Ureter (tissue), 1 donor: ENCODE measurements around the gene VTI1B. TPM values are rescaled to one million over a fixed set of nuclear protein-coding genes. Genes with fewer than 3 reads are reported as not detected.

Experiments
- DNase-seq: peaks from one replicate; pipeline ENCODE4 v3.0.0-alpha.2; 2020; ENCODE audit warnings: low spot score
- total RNA-seq: library from RNA; stranded (reverse); gene quantifications from one replicate; pipeline ENCODE4 v1.2.4, GENCODE V29; 2023
- donor health status: DM: yes; HTN: yes; CAD: no.

Gene VTI1B
- total RNA-seq, 1 donor from 2014 or later: 108 TPM

DNA sequence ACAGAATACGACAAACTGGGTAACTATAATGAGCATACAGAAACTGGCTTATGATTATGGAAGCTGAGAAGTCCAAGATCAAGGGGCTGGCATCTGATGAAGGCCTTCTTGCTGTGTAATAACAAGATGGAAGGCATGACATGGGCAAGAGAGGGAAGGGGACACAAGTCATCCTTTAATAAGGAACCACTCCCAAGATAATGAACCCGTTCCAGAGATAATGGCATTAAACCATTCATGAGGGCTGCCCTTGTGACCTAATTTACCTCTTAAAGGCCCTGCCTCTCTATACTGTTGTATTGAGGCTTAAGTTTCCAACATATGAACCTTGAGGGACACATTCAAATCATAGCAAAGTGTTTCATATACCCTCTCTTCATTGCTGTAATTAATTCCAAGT is 4.6 kb upstream of the VTI1B start:
- DNase-seq: no peak

DNA sequence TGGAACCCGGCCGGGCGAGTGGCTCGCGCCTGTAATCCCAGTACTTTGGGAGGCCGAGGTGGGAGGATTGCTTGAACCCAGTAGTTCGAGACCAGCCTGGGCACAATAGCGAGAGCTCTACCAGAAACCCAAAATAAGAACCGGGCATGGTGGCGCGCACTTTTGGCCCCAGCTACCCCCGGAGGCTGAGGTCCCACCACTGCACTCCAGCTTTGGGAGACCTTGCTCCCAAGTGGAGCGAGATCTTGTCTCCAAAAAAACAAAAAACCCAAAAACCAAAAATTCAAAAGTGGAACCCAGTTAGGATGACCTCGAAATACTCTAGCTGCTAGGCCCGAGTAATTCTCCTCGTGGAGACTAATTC is 769 bp upstream of the VTI1B start:
- DNase-seq: no peak

DNA sequence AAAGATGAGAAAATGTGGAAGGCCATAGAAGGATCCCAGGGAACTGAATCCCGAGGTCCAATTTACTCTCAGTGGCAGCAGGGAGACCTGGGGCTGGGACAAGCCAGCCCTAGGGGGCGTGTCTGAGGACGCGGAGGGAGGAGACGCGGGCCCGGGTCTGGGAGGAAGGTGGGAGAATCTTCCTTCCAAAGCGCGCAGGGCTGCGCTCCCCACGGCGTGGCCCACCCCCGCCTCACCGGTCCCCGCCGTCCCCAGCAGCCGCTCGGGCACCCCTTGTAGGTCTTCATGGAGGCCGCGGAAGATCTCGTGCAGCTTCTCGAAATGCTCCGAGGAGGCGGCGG is 323 bp downstream of the VTI1B start:
- DNase-seq: peak; percentile 69

DNA sequence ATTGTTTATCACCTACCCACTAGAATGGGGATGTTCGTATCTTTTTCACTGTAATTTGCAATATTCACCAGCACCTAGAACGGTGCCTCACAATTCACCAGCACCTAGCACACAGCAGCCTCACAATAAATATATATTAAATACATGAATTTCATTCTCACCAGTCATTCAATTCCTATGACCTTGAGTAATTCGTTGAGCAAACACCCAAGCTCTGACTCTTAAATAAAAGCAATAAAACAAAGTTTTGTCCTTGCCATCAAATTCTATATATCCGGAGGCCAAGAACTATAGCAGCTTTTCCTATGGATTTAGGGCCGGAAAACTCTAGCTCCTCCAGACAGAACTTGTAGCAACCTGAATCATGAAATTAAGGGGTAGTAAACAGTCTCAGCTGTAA is 981 bp downstream of the VTI1B start:
- no peak for DNase-seq

DNA sequence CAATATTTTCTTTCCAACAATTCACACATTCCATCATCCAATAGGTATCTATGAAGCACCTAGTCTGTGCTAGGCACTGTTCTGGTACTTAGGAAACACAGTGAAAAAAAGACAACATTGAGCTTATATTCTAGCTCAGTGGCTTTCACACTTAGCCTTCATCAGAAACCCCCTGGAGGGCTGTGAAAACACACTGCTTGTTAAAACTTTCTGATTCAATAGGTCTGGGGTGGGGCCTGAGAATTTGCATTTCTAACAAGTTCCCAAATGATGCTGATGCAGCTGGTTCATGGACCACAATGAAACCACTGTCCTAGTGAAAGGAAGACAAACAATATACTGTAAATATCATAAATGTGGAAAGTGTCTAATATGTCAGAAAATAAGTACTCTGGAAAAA is 5.9 kb downstream of the VTI1B start:
- no peak for DNase-seq

DNA sequence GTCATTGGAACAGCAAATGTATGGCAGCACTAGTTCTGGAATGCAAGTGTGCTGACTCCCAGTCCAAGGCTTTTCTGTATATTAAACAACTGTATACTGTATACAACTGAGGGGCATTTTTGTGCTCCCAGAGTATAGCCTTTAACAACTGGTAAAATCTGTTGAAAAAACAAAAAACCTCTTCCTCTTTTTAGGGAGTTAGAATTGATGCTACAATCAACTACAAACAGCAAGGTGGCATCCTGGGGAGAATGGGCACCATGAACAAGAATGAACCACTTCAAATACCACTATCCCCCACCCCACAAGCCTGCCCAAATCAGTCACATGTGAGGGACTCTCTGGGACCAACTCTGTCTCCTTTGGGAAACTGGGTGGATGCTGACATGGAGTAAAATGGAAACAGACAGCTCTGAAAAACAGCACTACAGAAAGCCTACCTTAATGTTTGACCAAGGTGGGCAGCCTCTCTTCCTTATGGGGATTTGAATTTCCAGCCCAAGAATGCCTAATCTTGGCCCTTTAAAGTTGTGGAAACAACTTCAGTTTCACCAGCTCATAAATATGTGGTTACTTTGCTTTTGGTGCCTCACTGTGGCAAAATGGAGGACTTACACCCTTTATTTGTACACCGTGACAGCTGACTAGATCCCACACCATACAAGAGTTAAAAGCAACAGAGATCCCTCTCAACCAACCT is 7.5 kb downstream of the VTI1B start:
- no peak for DNase-seq

DNA sequence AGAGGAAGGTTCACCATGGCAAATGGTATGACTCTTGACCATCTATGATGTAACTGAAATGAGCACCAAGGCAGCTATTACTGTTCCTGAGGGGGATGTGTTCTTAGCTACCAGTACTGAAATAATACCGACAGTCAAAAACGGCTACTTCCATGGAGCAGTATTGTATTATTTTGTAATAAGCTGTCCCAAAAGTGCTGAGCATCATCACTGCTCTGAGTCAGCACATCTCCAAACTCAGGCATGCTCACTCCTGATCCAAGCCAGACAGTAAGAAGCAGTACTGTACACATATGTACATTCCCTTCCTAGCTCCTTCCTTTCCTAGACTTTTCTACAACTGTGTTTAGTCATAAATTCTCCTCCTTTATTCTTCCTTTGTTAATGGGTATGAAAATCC is 8.6 kb downstream of the VTI1B start:
- no peak for DNase-seq

DNA sequence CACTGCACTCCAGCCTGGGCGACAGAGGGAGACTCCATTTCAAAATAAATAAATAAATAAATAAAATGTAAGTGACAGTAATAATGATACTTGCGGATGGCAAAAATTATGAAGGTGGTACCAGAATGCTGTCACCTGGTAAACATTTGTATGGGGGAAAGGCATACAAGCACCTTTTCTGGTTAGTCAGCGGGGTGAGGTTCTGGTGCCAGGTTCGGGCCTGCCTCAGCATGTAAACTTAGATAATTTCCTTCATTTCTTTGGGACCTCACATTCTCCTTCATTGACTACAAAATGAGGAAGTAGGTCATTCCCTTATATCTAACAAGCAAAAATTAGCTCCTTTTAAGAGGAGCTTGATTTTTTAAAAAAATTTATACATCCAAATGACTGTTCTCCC is 10.8 kb downstream of the VTI1B start:
- peak; percentile 65 for DNase-seq

DNA sequence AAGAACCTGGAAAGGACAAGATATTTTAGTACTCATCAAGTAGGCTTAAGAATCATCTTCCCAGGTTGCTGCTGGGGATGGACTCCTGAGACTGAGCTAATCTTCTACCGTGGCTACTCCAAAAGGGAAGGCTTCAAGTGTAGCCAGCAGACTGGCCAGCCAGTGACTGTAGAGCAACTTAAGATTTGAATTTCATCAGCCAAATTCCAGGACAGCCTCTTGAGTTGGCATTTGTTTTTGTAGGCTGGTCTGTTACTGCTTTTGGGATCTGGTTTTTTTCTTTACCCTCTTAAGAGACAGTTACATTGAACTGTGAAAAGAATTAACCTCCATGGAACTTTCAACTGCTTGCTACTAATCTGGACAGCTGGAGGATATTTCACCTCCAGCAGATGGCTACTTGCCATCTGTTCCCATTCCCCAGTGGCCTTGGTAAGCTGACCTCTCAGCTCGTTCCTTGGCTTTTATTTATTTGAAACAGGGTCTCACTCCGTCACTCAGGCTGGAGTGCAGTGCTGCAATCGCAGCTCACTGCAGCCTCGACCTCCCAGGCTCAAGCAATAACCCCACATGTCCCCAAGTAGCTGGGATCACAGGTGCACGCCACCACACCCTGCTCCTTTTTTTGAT is 20.7 kb downstream of the VTI1B start:
- no peak for DNase-seq

DNA sequence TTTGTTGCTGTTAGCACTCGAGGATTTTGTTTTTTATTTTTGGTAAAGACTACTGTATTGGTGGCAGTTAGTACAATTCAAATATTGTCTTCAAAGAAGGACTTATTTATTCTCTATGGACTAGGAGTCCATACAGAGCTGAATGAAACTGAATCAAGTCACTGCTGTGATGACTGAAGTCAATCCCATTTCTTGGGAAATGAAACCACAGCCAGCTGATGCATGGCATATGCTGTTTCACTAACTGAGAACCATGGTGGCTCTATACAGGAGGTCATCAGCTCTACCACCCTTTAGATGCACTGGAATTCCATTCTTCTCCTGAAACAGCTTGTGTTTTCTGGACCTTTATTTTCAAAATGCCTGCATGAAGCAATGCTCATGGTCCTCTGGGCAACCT is 22.2 kb downstream of the VTI1B start:
- DNase-seq: no peak

DNA sequence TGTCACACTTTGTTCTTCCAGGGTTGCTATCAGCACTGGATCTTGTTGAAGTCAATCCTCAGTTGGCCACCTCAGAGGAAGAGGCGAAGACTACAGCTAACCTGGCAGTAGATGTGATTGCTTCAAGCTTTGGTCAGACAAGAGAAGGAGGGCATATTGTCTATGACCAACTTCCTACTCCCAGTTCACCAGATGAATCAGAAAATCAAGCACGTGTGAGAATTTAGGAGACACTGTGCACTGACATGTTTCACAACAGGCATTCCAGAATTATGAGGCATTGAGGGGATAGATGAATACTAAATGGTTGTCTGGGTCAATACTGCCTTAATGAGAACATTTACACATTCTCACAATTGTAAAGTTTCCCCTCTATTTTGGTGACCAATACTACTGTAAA is 23.7 kb downstream of the VTI1B start:
- DNase-seq: no peak

DNA sequence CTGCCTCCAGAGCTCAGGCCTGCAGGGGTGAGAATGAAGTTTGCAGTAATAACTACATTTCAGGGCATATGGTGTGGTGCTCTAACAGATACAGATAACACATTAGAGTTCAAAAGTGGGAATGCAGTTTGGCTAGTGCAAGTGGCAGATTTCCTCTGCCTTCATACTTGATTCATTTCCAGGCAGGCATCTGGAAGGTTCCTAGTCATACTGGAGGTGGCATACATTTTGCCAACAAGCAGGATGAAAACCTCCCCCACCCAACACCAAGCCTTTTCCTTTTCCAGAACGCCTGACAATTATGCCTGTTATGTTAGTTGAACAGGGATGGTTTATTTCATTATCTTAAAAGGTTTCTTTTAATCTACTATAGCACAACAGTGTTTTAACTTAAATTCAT is 24.3 kb downstream of the VTI1B start:
- DNase-seq: no peak

DNA sequence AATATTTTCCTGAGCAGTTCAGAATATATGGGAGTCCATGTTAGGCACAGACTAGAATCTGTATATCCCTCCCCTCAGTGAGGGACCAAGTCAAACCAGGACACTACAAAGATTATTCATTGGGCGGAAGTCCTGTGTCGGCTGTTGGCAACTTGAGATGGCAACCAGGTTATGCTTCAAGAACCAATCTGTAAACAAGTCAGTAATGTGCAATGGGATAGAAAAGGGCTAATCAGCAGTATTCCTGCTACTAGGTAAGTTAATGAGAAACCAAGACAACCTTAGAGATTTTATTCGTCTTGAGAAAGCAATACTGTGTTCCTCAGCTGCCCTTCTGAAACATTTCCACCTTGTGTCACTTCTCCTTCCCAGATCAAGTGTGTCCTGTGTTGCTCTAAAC is 28.3 kb downstream of the VTI1B start:
- no peak for DNase-seq

DNA sequence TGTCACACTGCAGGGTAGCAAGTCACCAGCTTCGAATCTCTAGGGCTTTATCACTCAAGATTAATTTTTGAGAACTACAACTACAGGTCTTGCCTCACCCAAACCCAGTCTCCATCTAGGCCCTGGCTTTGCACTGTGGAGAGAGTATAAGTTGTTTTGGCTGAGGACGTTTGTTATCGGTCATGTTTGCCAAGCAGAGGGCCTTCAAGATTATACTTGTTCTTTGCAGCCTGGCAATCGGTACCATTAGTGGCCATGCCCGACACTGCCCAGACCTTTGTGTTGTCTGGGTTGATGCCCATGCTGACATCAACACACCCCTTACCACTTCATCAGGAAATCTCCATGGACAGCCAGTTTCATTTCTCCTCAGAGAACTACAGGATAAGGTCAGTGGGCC is 29.0 kb downstream of the VTI1B start:
- DNase-seq: no peak

DNA sequence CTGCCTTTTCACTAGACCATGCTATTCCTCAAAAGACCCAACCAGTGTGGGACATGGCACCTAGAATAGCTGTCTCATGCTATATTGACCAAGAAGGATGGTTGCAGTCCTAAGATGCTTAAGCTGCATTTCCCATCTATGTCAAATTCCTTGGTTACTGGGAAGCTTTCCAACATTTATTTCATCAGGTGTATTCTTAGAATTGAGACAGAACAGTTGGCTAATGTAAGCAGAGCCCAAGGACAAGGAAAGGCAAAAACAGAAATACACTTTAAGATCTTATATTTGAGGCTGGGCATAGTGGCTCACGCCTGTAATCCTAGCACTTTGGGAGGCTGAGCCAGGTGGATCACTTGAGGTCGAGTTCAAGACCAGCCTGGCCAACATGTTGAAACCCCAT is 30.0 kb downstream of the VTI1B start:
- no peak for DNase-seq

DNA sequence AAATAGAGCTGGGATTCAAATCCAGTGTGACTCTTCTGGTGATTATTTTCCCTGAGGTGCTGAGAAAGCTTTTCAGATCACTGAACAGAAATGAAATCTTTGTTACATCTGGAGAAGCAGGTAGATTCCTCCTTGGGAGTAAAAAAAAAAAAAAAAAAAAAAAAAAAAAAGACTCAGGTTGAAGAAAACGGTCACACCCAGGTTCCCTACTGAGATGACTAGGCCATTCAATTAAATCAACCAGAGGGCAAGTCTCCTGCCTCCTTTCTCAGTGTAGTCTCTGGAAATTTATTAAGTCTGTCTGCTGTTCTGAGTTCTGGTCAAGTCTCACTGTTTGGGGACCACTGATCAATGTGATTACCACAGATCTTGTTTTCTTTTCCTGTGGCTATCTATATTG is 30.7 kb downstream of the VTI1B start:
- no peak for DNase-seq

DNA sequence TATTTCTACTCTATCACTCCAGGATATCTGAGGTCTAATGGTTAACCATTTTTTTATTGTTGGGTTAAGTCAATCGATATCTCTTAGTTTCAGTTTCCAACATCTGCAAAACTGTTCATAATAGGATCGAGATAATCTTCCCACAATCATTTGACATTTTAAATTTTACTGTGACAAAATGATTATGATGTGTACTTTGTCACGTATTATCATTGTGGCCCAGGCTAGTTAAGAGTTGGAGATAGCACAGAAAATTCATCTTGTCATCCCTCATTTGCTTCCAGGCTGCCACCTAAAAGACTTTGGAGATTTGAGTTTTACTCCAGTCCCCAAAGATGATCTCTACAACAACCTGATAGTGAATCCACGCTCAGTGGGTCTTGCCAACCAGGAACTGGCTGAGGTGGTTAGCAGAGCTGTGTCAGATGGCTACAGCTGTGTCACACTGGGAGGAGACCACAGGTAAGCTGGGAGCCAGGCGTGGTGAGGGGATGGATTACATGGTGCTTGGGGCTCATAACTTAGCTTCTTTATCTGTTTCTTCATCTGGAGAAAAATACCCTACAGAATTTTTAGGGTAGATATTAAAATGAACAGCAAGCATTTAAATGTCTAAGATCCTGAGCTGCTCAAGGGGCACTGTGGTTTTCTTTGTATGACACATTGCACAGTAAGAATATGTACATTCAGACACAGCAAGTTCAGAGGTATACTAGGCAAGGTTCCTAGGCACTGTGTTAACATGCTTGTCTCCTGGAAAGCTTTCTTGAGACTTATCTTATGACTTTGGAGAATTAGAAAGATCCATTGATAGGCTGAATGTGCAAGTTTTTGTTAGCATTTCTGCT is 32.3 kb downstream of the VTI1B start:
- DNase-seq: no peak

DNA sequence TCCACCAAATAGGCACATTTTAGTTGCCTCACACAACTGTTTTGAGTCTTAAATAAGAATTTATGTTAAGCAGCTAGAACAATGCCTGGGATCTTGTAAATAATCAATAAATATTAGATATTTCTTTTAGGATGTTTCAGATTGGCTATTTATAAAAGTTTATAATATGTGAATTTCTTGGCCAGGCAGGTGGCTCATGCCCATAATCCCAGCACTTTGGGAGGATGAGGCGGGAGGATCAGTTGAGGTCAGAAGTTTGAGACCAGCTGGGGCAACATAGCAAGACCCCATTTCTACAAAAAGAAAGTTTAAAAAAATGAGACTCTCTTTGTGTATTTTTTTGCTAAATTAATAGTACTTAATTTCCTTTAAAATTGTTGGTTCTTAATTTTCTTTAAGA is 33.0 kb downstream of the VTI1B start:
- no peak for DNase-seq

DNA sequence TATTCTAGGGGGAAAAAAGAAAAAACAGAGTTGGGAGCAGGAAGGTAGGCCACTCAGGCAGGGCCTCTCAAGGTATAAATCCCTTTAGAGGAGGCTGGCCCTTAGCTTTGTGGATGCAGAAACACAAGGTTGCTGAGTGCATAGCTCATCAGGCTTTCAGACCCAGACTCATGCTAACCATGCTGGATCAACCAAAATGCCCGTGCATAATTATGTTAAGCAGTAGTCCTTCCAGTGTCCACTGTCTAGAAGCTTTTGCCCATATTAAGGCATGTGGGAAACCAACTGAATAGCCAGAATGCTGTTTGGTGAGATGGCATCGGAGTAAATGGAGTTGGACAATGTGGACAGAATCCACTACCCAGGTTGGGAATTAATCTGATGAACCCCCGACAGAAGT is 35.8 kb downstream of the VTI1B start:
- no peak for DNase-seq

DNA sequence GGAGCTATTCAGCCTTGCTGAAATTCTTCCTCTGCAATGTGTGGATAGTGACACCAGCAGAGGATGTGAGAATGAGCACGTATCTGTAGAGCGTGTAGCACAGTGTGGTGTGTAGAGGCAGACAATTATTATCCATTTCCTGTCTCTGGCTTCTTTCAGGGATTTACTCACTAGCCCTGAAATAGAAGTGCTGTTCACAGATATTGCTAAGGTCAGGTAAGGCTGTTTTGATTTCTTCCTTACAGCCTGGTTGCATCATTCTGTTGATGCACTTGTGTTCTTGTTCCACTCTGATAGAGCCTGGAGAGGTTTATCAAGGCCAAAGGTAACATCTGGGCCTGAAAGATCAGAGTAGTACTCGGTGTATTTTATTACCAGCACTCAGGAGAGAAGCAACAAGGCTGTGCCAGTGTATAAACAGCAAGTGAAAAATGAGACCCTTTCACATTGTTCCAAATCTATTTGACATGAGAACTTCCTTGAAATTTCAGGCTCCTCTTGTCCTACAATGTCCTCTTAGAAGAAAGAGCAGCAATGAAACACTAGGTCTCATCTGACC is 38.0 kb downstream of the VTI1B start:
- DNase-seq: no peak

DNA sequence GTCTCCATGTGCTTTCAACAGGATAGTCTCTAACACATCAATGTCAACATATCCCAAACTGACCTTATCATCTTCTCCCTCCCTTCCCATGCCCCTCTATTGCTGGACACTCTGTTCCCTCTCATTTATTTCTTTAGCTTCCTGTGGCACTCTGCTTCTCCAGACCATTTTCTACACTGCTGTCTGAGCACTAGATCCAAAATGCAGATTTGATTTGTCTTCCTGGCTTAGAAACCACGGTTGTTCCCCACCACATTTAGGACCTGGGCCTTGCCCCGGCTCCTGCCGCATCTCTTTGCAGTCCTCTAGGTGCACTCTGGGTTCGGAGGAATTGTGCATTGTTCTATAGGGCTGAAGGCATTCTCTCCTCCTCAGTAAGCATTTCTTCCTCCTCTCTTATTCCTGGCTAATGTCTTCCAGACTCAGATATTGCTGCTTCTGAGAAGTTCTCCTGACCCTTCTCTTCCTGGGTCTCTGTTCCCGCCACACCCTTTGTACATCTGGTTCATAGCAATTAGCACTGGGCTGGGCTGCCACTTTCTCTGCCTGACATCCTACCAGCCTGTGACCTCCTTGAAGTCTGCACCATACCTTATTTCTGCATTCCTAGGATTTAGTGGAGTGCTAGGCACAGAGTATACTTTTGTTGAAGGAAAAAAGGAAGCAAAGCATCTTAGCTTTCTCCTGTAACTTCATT is 40.8 kb downstream of the VTI1B start:
- DNase-seq: no peak

DNA sequence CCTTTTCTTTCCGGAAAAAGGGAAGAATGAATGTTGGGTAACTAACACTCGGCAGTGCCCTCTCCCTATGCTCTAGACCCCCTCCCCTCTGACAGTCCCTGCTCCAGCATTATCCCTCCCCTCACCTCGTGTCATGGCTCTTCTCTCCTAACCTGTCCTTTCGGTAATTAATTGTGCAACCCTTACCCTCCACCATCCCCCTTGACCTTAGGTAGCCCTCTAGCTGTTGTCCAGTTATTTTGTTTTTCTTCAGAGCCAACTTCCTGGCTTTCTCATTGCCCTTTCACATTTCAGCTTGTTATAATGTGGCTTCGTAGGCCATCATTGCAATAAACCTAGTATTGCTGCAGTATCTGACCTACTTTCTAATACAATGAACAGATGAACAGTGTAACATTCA is 43.5 kb downstream of the VTI1B start:
- DNase-seq: no peak
